H1 (cell line): ENCODE results near the gene DPYD. TPM values are rescaled to one million over a fixed set of nuclear protein-coding genes. Genes with fewer than 3 reads are reported as not detected.

Source experiments
- CTCF ChIA-PET: fragments of 300-600 bp; sonication (Branson Sonifier 250); formaldehyde crosslinking; loops from one replicate; lab custom pipeline; 2021; ENCODE audit not compliant: partially characterized antibody; lab: Charles Lee
- POLR2A ChIA-PET: fragments of 300-600 bp; sonication (Branson Sonifier 250); formaldehyde crosslinking; loops from one replicate; lab custom pipeline; 2021; ENCODE audit warnings: inconsistent platforms; ENCODE audit not compliant: partially characterized antibody; lab: Charles Lee
- DNase-seq, 2 experiments: peaks; one replicate each; pipeline versions ENCODE4 v3.0.0 to v3.0.0-alpha.2; 2010 to 2022; ENCODE audit warnings: low spot score in 2 of 2, low read depth in 1 of 2, mixed read lengths in 1 of 2
- FAIRE-seq: peaks from 2 replicates; lab custom pipeline; 2011; peaks lifted over from hg19 to GRCh38; lab: Jason Lieb, UNC
- H2AFZ ChIP-seq: 2 replicates; pipeline ENCODE4 v1.8.1; 2012; ENCODE audit warnings: low read length, inconsistent platforms
- H2AK5ac ChIP-seq: 2 replicates; pipeline ENCODE4 v1.6.1; 2013; ENCODE audit warnings: low read depth, low read length
- H2BK120ac ChIP-seq: replicated peaks from 2 replicates; pipeline ENCODE3; 2013; ENCODE audit warnings: low read depth, low read length, inconsistent platforms
- H2BK12ac ChIP-seq: 2 replicates; pipeline ENCODE4 v1.6.1; 2013; ENCODE audit warnings: low read depth, low read length
- H2BK15ac ChIP-seq: 2 replicates; pipeline ENCODE4 v1.6.1; 2013; ENCODE audit warnings: low read length
- H2BK20ac ChIP-seq: 2 replicates; pipeline ENCODE4 v1.6.1; 2013; ENCODE audit warnings: low read length
- H2BK5ac ChIP-seq: 2 replicates; pipeline ENCODE4 v1.6.1; 2013; ENCODE audit warnings: low read depth, low read length
- H3K14ac ChIP-seq: 2 replicates; pipeline ENCODE4 v1.6.1; 2013; ENCODE audit warnings: inconsistent platforms; ENCODE audit not compliant: insufficient read length
- H3K18ac ChIP-seq: 2 replicates; pipeline ENCODE4 v1.6.1; 2013; ENCODE audit warnings: low read length; ENCODE audit errors: extremely low read depth
- H3K23ac ChIP-seq: 2 replicates; pipeline ENCODE4 v1.6.1; 2013; ENCODE audit warnings: inconsistent platforms; ENCODE audit not compliant: insufficient read length
- H3K23me2 ChIP-seq: 2 replicates; pipeline ENCODE4 v1.6.1; 2013; ENCODE audit warnings: low read depth, low read length
- H3K27ac ChIP-seq: 2 replicates; pipeline ENCODE4 v1.6.1; 2011; ENCODE audit warnings: low read depth, low read length, inconsistent platforms
- H3K27me3 ChIP-seq, 4 experiments: replicated peaks in 1 of 4; 1 replicate in 1 of 4; 2 replicates in 3 of 4; pipeline versions ENCODE4 v1.6.1 to v1.8.1; 2011 to 2013; ENCODE audit warnings: low read length in 3 of 4, mild to moderate bottlenecking in 3 of 4, inconsistent platforms in 2 of 4, mixed read lengths in 2 of 4, moderate library complexity in 1 of 4; ENCODE audit not compliant: control insufficient read depth in 3 of 4, insufficient read depth in 3 of 4; ENCODE audit errors: extremely low read depth in 1 of 4
- H3K36me3 ChIP-seq, 4 experiments: 2 replicates each; pipeline versions ENCODE4 v1.6.1 to v1.8.1; 2011 to 2013; ENCODE audit warnings: mild to moderate bottlenecking in 4 of 4, low read length in 3 of 4, moderate library complexity in 2 of 4, control low read depth in 1 of 4, inconsistent platforms in 1 of 4; ENCODE audit not compliant: insufficient read depth in 4 of 4, control insufficient read depth in 2 of 4
- H3K4ac ChIP-seq: replicated peaks from 2 replicates; pipeline ENCODE3; 2013; ENCODE audit warnings: low read length, low read depth, mixed read lengths, inconsistent platforms; ENCODE audit not compliant: insufficient read length
- H3K4me1 ChIP-seq, 4 experiments: replicated peaks in 1 of 4; 1 replicate in 1 of 4; 2 replicates in 3 of 4; pipeline versions ENCODE4 v1.6.1 to v1.8.1; 2011 to 2013; ENCODE audit warnings: low read length in 3 of 4, inconsistent platforms in 2 of 4, mixed read lengths in 1 of 4; ENCODE audit not compliant: insufficient read depth in 4 of 4, control insufficient read depth in 3 of 4
- H3K4me2 ChIP-seq, 2 experiments: 2 replicates each; pipeline versions ENCODE4 v1.6.1 to v1.8.1; 2011 to 2013; ENCODE audit warnings: low read depth in 2 of 2, low read length in 2 of 2, control low read depth in 1 of 2, inconsistent platforms in 1 of 2, mild to moderate bottlenecking in 1 of 2; ENCODE audit not compliant: insufficient read depth in 1 of 2
- H3K4me3 ChIP-seq, 4 experiments: fragments of 200-600, 300-600 bp in 1 of 4; sonication (generic), shearing (Covaris generic), sonication (Bioruptor Twin) in 1 of 4; 2 replicates each; pipeline versions ENCODE4 v1.5.1 to v1.8.1; 2011 to 2016; ENCODE audit warnings: low read length in 4 of 4, low read depth in 3 of 4, control low read depth in 2 of 4, inconsistent platforms in 2 of 4, mild to moderate bottlenecking in 2 of 4, mixed read lengths in 1 of 4, moderate library complexity in 1 of 4; ENCODE audit not compliant: insufficient read depth in 2 of 4; ENCODE audit errors: extremely low read depth in 1 of 4
- H3K56ac ChIP-seq: replicated peaks from 2 replicates; pipeline ENCODE3; 2013; ENCODE audit warnings: low read depth, mild to moderate bottlenecking, mixed read lengths, low read length, inconsistent platforms; ENCODE audit not compliant: insufficient read length
- H3K79me1 ChIP-seq: 2 replicates; pipeline ENCODE4 v1.6.1; 2013; ENCODE audit warnings: low read depth, low read length, control low read depth
- H3K79me2 ChIP-seq, 2 experiments: 2 replicates each; pipeline versions ENCODE4 v1.6.1 to v1.8.1; 2012 to 2013; ENCODE audit warnings: low read length in 2 of 2, mild to moderate bottlenecking in 2 of 2, inconsistent platforms in 1 of 2; ENCODE audit not compliant: insufficient read depth in 2 of 2, control insufficient read depth in 1 of 2
- H3K9ac ChIP-seq, 4 experiments: replicated peaks in 1 of 4; 1 replicate in 1 of 4; 2 replicates in 3 of 4; pipeline versions ENCODE4 v1.6.1 to v1.8.1; 2011 to 2013; ENCODE audit warnings: low read depth in 3 of 4, low read length in 3 of 4, control low read depth in 2 of 4, mild to moderate bottlenecking in 2 of 4, moderate library complexity in 2 of 4, inconsistent platforms in 1 of 4; ENCODE audit errors: extremely low read depth in 1 of 4
- H3K9me3 ChIP-seq, 2 experiments: 2 replicates each; pipeline versions ENCODE4 v1.6.1 to v1.8.1; 2012 to 2013; ENCODE audit warnings: mild to moderate bottlenecking in 2 of 2, moderate library complexity in 2 of 2, control low read depth in 1 of 2, inconsistent platforms in 1 of 2, low read depth in 1 of 2, low read length in 1 of 2, mixed read lengths in 1 of 2; ENCODE audit not compliant: insufficient read depth in 2 of 2
- H4K20me1 ChIP-seq, 2 experiments: replicated peaks in 1 of 2; 2 replicates each; pipeline versions ENCODE3 to v1.8.1; 2011 to 2013; ENCODE audit warnings: inconsistent platforms in 2 of 2, low read length in 2 of 2, mild to moderate bottlenecking in 1 of 2; ENCODE audit not compliant: insufficient read depth in 2 of 2, control insufficient read depth in 1 of 2
- H4K5ac ChIP-seq: 2 replicates; pipeline ENCODE4 v1.6.1; 2013; ENCODE audit warnings: low read length, low read depth, mixed read lengths, inconsistent platforms; ENCODE audit not compliant: insufficient read length
- H4K8ac ChIP-seq: 2 replicates; pipeline ENCODE4 v1.8.0; 2013; ENCODE audit warnings: mild to moderate bottlenecking, moderate library complexity, low read length, inconsistent platforms; ENCODE audit not compliant: insufficient read depth; ENCODE audit errors: extremely low read depth
- H4K91ac ChIP-seq: replicated peaks from 2 replicates; pipeline ENCODE3; 2013; ENCODE audit warnings: low read length, mixed read lengths, inconsistent platforms; ENCODE audit not compliant: insufficient read length
- CTBP2 ChIP-seq: IDR thresholded peaks from 2 replicates; pipeline ENCODE4 v1.7.0; 2011; ENCODE audit warnings: borderline replicate concordance, mild to moderate bottlenecking, moderate library complexity, mixed read lengths, low read length; ENCODE audit not compliant: insufficient read depth, insufficient read length
- HDAC6 ChIP-seq: IDR thresholded peaks from one replicate; pipeline ENCODE4 v1.7.1; 2012; ENCODE audit warnings: low read depth, mild to moderate bottlenecking, inconsistent platforms, low read length, moderate library complexity
- RFX5 ChIP-seq: IDR thresholded peaks from 2 replicates; pipeline ENCODE4 v1.6.1; 2011; ENCODE audit warnings: low read depth, low read length, improper control_type of control experiment, borderline replicate concordance
- WGBS, 2 experiments: shearing (Covaris generic) in 1 of 2; methylation state at CpG; one replicate each; pipeline versions ENCODE4 v1.1.6 to v1.1.7; 2013 to 2015; ENCODE audit warnings: low lambda C conversion rate in 2 of 2, mixed read lengths in 2 of 2, inconsistent platforms in 1 of 2, low coverage in 1 of 2, missing lambda C conversion rate in 1 of 2; ENCODE audit not compliant: insufficient replicate concordance in 2 of 2, insufficient coverage in 1 of 2, insufficient read length in 1 of 2; ENCODE audit errors: extremely low coverage in 1 of 2, missing lambda C conversion rate in 1 of 2; 5-methylcytosine and 5-hydroxymethylcytosine counted together
- polyA plus RNA-seq, 7 experiments: library from polyadenylated mRNA; depleted of rRNA in 3 of 7; stranded (reverse) in 5 of 7; unstranded in 2 of 7; fragments of >200 nt in 5 of 7; fragments of 200-250 nt in 2 of 7; gene quantifications; 1 replicate in 5 of 7; 2 replicates in 1 of 7; 4 replicates in 1 of 7; pipeline versions ENCODE4 v1.2.1 to v1.2.3, GENCODE V29; 2011 to 2013; ENCODE audit warnings: missing spikeins in 2 of 7, mixed read lengths in 2 of 7
- total RNA-seq: library from RNA; stranded (reverse); fragmentation: NEBNext Ultra II Directional; extraction: Animal tissue kit (Norgen Biotek cat#: 25700); gene quantifications from 2 replicates; pipeline ENCODE4 v1.2.1, GENCODE V29; 2021

The DPYD gene
- total and polyA plus RNA-seq, 2 of the 8 experiments (the other 6 are each of a cell fraction or from before 2014, with no cell fraction given), result 0.29 to 0.73 TPM

GRCh38 chr1:97488530-97488929 is 432.3 kb downstream of the DPYD start:
- WGBS, 2 experiments, result 93% methylated on average over 2 of the region's 2 CpGs; no CpG with 5 or more reads in 1 of the 2 experiments
- TF ChIP-seq HDAC6 (no peak), RFX5 (no peak), CTBP2 (no peak)

More at GRCh38 chr1:97488530-97488929, 432.3 kb downstream of the DPYD start:
- H3K4me2 ChIP-seq, result no peak overlapping the region
- H3K9ac ChIP-seq, result no peak overlapping the region
- no peak overlapping the region for H2BK20ac ChIP-seq
- H3K4me3 ChIP-seq, result no peak overlapping the region
- POLR2A ChIA-PET, result no interaction called here
- H3K27me3 ChIP-seq, result no peaks in the 10 kb centered on the region
- no peak overlapping the region for H4K91ac ChIP-seq
- no peaks in the 10 kb centered on the region for H3K23me2 ChIP-seq
- no peaks in the 10 kb centered on the region for H4K20me1 ChIP-seq
- H2BK15ac ChIP-seq, result no peak overlapping the region
- no peaks in the 10 kb centered on the region for H3K4me1 ChIP-seq
- no peak overlapping the region for H2AK5ac ChIP-seq
- FAIRE-seq (no peak), DNase-seq (no peak)
- H2BK120ac ChIP-seq, result no peak overlapping the region
- no peak overlapping the region for H3K18ac ChIP-seq
- H3K4ac ChIP-seq, result no peak overlapping the region
- H3K79me1 ChIP-seq, result no peaks in the 10 kb centered on the region
- no peak overlapping the region for H4K5ac ChIP-seq
- H4K8ac ChIP-seq, result no peak overlapping the region
- H2BK12ac ChIP-seq, result no peak overlapping the region
- no peak overlapping the region for H3K56ac ChIP-seq
- H2BK5ac ChIP-seq, result no peak overlapping the region
- no peaks in the 10 kb centered on the region for H3K9me3 ChIP-seq
- no peak overlapping the region for H3K14ac ChIP-seq
- H3K27ac ChIP-seq, result no peak overlapping the region
- no peak overlapping the region for H3K23ac ChIP-seq
- no peaks in the 10 kb centered on the region for H3K36me3 ChIP-seq
- no peak overlapping the region for H2AFZ ChIP-seq
- H3K79me2 ChIP-seq, result no peaks in the 10 kb centered on the region
- CTCF ChIA-PET, result no interaction called here
